SK-N-SH (cell line): Measurements from ENCODE around the gene MAML3. TPM values are rescaled to one million over a fixed set of nuclear protein-coding genes. Genes with fewer than 3 reads are reported as not detected.

Experiments used
- CTCF ChIA-PET: fragments of 300-600, 350-600 bp; formaldehyde crosslinking; extraction: SDS; loops from one replicate; lab custom pipeline; 2021; lab: Yijun Ruan, JAX
- POLR2A ChIA-PET: fragments of 350-600 bp; sonication (Branson Sonifier 250); formaldehyde crosslinking; extraction: SDS; loops from one replicate; lab custom pipeline; 2020; ENCODE audit warnings: antibody characterized with exemption, inconsistent platforms; lab: Yijun Ruan, JAX
- DNase-seq: peaks from one replicate; pipeline ENCODE4 v3.0.0; 2012
- H2AFZ ChIP-seq: fragments of 200-600 bp; sonication (generic); 2 replicates; pipeline ENCODE4 v1.8.1; 2016; ENCODE audit warnings: antibody characterized with exemption, mild to moderate bottlenecking, low read depth
- H3F3A ChIP-seq: fragments of 200-600 bp; sonication (generic); replicated peaks from 2 replicates; pipeline ENCODE3; 2016; ENCODE audit warnings: antibody characterized with exemption, mild to moderate bottlenecking; ENCODE audit not compliant: insufficient read depth
- H3K27ac ChIP-seq, 2 experiments: fragments of 200-500 bp in 1 of 2; fragments of 200-600 bp in 1 of 2; sonication (Bioruptor generic) in 1 of 2; sonication (generic), shearing (Covaris generic) in 1 of 2; 2 replicates each; pipeline versions ENCODE4 v1.5.1 to v1.6.1; 2014 to 2016; ENCODE audit warnings: low read depth in 2 of 2, inconsistent platforms in 1 of 2, low read length in 1 of 2, mild to moderate bottlenecking in 1 of 2, mixed read lengths in 1 of 2
- H3K27me3 ChIP-seq: fragments of 200-600 bp; sonication (generic), shearing (Covaris generic); 2 replicates; pipeline ENCODE4 v1.6.1; 2016; ENCODE audit warnings: mixed run types; ENCODE audit not compliant: insufficient read depth
- H3K36me3 ChIP-seq, 2 experiments: fragments of 200-500 bp in 1 of 2; fragments of 200-600 bp in 1 of 2; sonication (Bioruptor generic) in 1 of 2; sonication (generic) in 1 of 2; replicated peaks in 1 of 2; 2 replicates each; pipeline versions ENCODE3 to v1.5.1; 2014 to 2016; ENCODE audit warnings: low read length in 1 of 2, mild to moderate bottlenecking in 1 of 2; ENCODE audit not compliant: insufficient read depth in 2 of 2, control insufficient read depth in 1 of 2
- H3K4me1 ChIP-seq, 2 experiments: fragments of 200-500 bp in 1 of 2; fragments of 200-600 bp in 1 of 2; sonication (Bioruptor generic) in 1 of 2; sonication (generic), shearing (Covaris generic) in 1 of 2; 2 replicates each; pipeline versions ENCODE4 v1.5.1 to v1.6.1; 2014 to 2016; ENCODE audit warnings: low read depth in 1 of 2, low read length in 1 of 2, mixed run types in 1 of 2; ENCODE audit not compliant: insufficient read depth in 2 of 2, control insufficient read depth in 1 of 2
- H3K4me2 ChIP-seq: fragments of 200-600 bp; sonication (generic), shearing (Covaris generic); 2 replicates; pipeline ENCODE4 v1.6.1; 2017; ENCODE audit warnings: mixed run types
- H3K4me3 ChIP-seq, 2 experiments: fragments of 200-500 bp in 1 of 2; fragments of 200-600 bp in 1 of 2; sonication (Bioruptor generic) in 1 of 2; sonication (generic), shearing (Covaris generic) in 1 of 2; 2 replicates each; pipeline versions ENCODE4 v1.5.1 to v1.8.1; 2014 to 2016; ENCODE audit warnings: low read depth in 2 of 2, inconsistent platforms in 1 of 2, low read length in 1 of 2, mild to moderate bottlenecking in 1 of 2, mixed read lengths in 1 of 2, moderate library complexity in 1 of 2
- H3K79me2 ChIP-seq: fragments of 200-600 bp; sonication (generic); 2 replicates; pipeline ENCODE4 v1.8.1; 2017; ENCODE audit warnings: mild to moderate bottlenecking; ENCODE audit not compliant: insufficient read depth
- H3K9ac ChIP-seq: fragments of 200-600 bp; sonication (generic); 2 replicates; pipeline ENCODE4 v1.6.1; 2017; ENCODE audit warnings: mixed run types
- H3K9me2 ChIP-seq: fragments of 200-600 bp; sonication (generic); 2 replicates; pipeline ENCODE4 v1.6.1; 2017; ENCODE audit warnings: mixed run types
- H3K9me3 ChIP-seq: fragments of 200-600 bp; sonication (generic); 2 replicates; pipeline ENCODE4 v1.6.1; 2017; ENCODE audit warnings: mixed run types, mild to moderate bottlenecking, moderate library complexity
- H4K20me1 ChIP-seq: fragments of 200-600 bp; sonication (generic); 2 replicates; pipeline ENCODE4 v1.6.1; 2017; ENCODE audit warnings: mild to moderate bottlenecking, mixed run types; ENCODE audit not compliant: insufficient read depth
- CHD2 ChIP-seq: fragments of 150-350 bp; IDR thresholded peaks from 2 replicates; pipeline ENCODE4 v1.6.1; 2018; ENCODE audit warnings: low read length; ENCODE audit not compliant: partially characterized antibody
- ELF1 ChIP-seq: IDR thresholded peaks from 2 replicates; pipeline ENCODE4 v1.4.0; 2012
- EP300 ChIP-seq, 2 experiments: IDR thresholded peaks; 2 replicates each; pipeline versions ENCODE4 v1.4.0 to v1.6.1; 2012; ENCODE audit warnings: borderline replicate concordance in 1 of 2, low read depth in 1 of 2, low read length in 1 of 2
- EZH2phosphoT487 ChIP-seq: fragments of 200-600 bp; sonication (generic); IDR thresholded peaks from 2 replicates; pipeline ENCODE4 v1.6.1; 2017; ENCODE audit warnings: low read depth, mixed run types, mild to moderate bottlenecking, antibody characterized with exemption, moderate library complexity, borderline replicate concordance
- FOSL2 ChIP-seq: IDR thresholded peaks from 2 replicates; pipeline ENCODE4 v1.4.0; 2012; ENCODE audit warnings: low read depth, mild to moderate bottlenecking, moderate library complexity, borderline replicate concordance
- FOXJ3 ChIP-seq: sonication (generic); formaldehyde crosslinking; IDR thresholded peaks from 2 replicates; pipeline ENCODE4 v1.5.1; 2020; ENCODE audit warnings: mild to moderate bottlenecking, missing genetic modification reagents
- FOXM1 ChIP-seq: IDR thresholded peaks from 2 replicates; pipeline ENCODE4 v1.4.0; 2012; ENCODE audit warnings: low read depth, mild to moderate bottlenecking
- GATA2 ChIP-seq: sonication (generic); formaldehyde crosslinking; IDR thresholded peaks from 2 replicates; pipeline ENCODE4 v1.5.0; 2020; ENCODE audit warnings: mild to moderate bottlenecking, missing genetic modification reagents
- JUND ChIP-seq: IDR thresholded peaks from 2 replicates; pipeline ENCODE4 v1.4.0; 2012
- MEF2A ChIP-seq: IDR thresholded peaks from 2 replicates; pipeline ENCODE4 v1.4.0; 2012; ENCODE audit warnings: low read depth, borderline replicate concordance
- NFIC ChIP-seq: IDR thresholded peaks from 2 replicates; pipeline ENCODE4 v1.4.0; 2012; ENCODE audit warnings: borderline replicate concordance
- RAD21 ChIP-seq: IDR thresholded peaks from 2 replicates; pipeline ENCODE4 v1.6.1; 2012; ENCODE audit warnings: mild to moderate bottlenecking, low read length
- RCOR1 ChIP-seq: fragments of 150-350 bp; IDR thresholded peaks from 2 replicates; pipeline ENCODE4 v1.6.1; 2017; ENCODE audit warnings: antibody characterized with exemption, low read length
- RFX5 ChIP-seq: IDR thresholded peaks from 2 replicates; pipeline ENCODE4 v1.6.1; 2012; ENCODE audit warnings: mild to moderate bottlenecking, improper control_type of control experiment, low read length
- RXRA ChIP-seq: IDR thresholded peaks from 2 replicates; pipeline ENCODE4 v1.4.0; 2012; ENCODE audit warnings: low read depth, mild to moderate bottlenecking, borderline replicate concordance
- SMC3 ChIP-seq: IDR thresholded peaks from 2 replicates; pipeline ENCODE4 v1.6.1; 2012; ENCODE audit warnings: low read depth, low read length, improper control_type of control experiment
- TEAD4 ChIP-seq: IDR thresholded peaks from 2 replicates; pipeline ENCODE4 v1.4.0; 2012; ENCODE audit warnings: mild to moderate bottlenecking, borderline replicate concordance; ENCODE audit not compliant: insufficient read depth
- YY1 ChIP-seq: IDR thresholded peaks from 2 replicates; pipeline ENCODE4 v1.4.0; 2012; ENCODE audit warnings: low read depth, mild to moderate bottlenecking
- WGBS: methylation state at CpG from one replicate; pipeline ENCODE4 v1.1.6; 2017; ENCODE audit warnings: low lambda C conversion rate; 5-methylcytosine and 5-hydroxymethylcytosine counted together
- polyA plus RNA-seq, 3 experiments: library from polyadenylated mRNA; depleted of rRNA; stranded (reverse); fragments of >200 nt; gene quantifications; 2 replicates each; pipeline ENCODE4 v1.2.3, GENCODE V29; 2012
- TF ChIP-seq, protein P1 (sequence below): fragments of 200-600 bp; sonication (generic); IDR thresholded peaks from 2 replicates; pipeline ENCODE4 v1.6.1; 2017; ENCODE audit warnings: antibody characterized with exemption, mild to moderate bottlenecking, moderate library complexity
- TF ChIP-seq, protein P2 (sequence below): IDR thresholded peaks from 2 replicates; pipeline ENCODE4 v1.4.0; 2012; ENCODE audit warnings: low read depth
- TF ChIP-seq, protein P3 (sequence below): IDR thresholded peaks from 2 replicates; pipeline ENCODE4 v1.4.0; 2012; ENCODE audit warnings: low read depth, borderline replicate concordance
- TF ChIP-seq, protein P4 (sequence below): fragments of 150-350 bp; IDR thresholded peaks from 2 replicates; pipeline ENCODE4 v1.6.1; 2017; ENCODE audit warnings: antibody characterized with exemption, low read length, low read depth, borderline replicate concordance

MAML3 gene
- polyA plus RNA-seq, 1 of the 3 experiments (the other 2 are of a cell fraction): 5.3 TPM

DNA sequence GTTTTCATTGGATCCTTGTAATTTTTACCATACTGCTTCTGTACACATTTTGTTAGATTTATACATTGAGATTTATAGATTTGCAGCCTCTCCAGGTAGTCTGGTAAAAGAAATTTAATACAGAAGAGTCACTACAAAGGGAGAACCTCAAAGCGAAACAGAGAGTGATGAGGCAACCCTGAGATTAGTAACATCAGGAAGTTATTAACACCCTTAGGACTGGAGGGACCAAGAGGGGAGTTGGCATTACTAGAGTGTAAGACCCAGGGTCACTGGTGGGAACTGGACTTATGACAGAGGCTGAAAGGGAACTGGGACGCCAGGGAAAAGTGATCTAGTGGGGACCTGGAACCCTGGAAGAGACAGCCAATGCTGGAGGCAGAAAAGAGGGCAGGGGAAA, 20.6 kb upstream of the MAML3 start (continued):
- TF ChIP-seq RFX5 (no peak), YY1 (no peak), FOSL2 (no peak), SMC3 (no peak), ELF1 (no peak), CHD2 (no peak), GATA2 (CRISPR knock-in tag) (no peak), EZH2phosphoT487 (no peak), NFIC (no peak), EP300 (IDR thresholded peaks at IDR 0.05; ENCODE audit: borderline replicate concordance in 1 of 2, low read depth in 1 of 2, low read length in 1 of 2) (no peak)
- TF ChIP-seq, protein P1, sequence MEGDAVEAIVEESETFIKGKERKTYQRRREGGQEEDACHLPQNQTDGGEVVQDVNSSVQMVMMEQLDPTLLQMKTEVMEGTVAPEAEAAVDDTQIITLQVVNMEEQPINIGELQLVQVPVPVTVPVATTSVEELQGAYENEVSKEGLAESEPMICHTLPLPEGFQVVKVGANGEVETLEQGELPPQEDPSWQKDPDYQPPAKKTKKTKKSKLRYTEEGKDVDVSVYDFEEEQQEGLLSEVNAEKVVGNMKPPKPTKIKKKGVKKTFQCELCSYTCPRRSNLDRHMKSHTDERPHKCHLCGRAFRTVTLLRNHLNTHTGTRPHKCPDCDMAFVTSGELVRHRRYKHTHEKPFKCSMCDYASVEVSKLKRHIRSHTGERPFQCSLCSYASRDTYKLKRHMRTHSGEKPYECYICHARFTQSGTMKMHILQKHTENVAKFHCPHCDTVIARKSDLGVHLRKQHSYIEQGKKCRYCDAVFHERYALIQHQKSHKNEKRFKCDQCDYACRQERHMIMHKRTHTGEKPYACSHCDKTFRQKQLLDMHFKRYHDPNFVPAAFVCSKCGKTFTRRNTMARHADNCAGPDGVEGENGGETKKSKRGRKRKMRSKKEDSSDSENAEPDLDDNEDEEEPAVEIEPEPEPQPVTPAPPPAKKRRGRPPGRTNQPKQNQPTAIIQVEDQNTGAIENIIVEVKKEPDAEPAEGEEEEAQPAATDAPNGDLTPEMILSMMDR: no peak

DNA sequence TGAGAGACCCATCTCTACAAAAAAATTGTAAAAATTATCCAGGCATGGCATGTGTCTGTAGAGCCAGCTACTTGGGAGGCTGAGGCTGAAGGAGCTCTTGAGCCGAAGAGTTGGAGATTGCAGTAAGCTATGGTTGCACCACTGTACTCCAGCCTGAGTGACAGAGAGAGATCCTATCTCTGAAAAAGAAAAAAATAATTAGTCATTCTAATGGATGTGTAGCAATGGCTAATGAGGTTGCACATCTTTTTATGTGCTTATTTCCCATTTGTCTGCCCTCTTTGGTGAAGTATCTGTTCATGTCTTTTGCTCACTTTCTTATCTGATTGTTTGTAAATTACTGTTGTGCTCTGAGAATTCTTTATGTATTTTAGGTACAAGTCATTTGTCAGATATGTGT, 19.0 kb upstream of the MAML3 start:
- H3K4me2 ChIP-seq: no peak overlapping the region
- H3F3A ChIP-seq: no peaks in the 10 kb centered on the region
- no peaks in the 10 kb centered on the region for H3K27me3 ChIP-seq
- TF ChIP-seq MEF2A (no peak), NFIC (no peak), FOXM1 (no peak), YY1 (no peak), ELF1 (no peak), GATA2 (CRISPR knock-in tag) (no peak), JUND (no peak), RCOR1 (no peak), SMC3 (no peak), FOSL2 (no peak), RAD21 (no peak), RXRA (no peak), TEAD4 (no peak), FOXJ3 (CRISPR knock-in tag) (no peak)
- TF ChIP-seq, protein P2, sequence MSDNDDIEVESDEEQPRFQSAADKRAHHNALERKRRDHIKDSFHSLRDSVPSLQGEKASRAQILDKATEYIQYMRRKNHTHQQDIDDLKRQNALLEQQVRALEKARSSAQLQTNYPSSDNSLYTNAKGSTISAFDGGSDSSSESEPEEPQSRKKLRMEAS: no peak
- TF ChIP-seq, protein P3, sequence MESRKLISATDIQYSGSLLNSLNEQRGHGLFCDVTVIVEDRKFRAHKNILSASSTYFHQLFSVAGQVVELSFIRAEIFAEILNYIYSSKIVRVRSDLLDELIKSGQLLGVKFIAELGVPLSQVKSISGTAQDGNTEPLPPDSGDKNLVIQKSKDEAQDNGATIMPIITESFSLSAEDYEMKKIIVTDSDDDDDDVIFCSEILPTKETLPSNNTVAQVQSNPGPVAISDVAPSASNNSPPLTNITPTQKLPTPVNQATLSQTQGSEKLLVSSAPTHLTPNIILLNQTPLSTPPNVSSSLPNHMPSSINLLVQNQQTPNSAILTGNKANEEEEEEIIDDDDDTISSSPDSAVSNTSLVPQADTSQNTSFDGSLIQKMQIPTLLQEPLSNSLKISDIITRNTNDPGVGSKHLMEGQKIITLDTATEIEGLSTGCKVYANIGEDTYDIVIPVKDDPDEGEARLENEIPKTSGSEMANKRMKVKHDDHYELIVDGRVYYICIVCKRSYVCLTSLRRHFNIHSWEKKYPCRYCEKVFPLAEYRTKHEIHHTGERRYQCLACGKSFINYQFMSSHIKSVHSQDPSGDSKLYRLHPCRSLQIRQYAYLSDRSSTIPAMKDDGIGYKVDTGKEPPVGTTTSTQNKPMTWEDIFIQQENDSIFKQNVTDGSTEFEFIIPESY: no peak
- TF ChIP-seq, protein P4, sequence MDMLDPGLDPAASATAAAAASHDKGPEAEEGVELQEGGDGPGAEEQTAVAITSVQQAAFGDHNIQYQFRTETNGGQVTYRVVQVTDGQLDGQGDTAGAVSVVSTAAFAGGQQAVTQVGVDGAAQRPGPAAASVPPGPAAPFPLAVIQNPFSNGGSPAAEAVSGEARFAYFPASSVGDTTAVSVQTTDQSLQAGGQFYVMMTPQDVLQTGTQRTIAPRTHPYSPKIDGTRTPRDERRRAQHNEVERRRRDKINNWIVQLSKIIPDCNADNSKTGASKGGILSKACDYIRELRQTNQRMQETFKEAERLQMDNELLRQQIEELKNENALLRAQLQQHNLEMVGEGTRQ: no peak
- TF ChIP-seq, protein P1: no peak
- H2AFZ ChIP-seq: no peak overlapping the region
- H3K4me3 ChIP-seq: no peak overlapping the region
- ChIA-PET CTCF (interaction anchor here (0.7 kb wide), 1 partner anchor 538 kb away, joined by 4 read pairs; no protein-coding TSS in a partner anchor), POLR2A (no interaction called here)
- no peak for DNase-seq
- H3K36me3 ChIP-seq: no peaks in the 10 kb centered on the region
- H3K9ac ChIP-seq: no peak overlapping the region
- no peaks in the 10 kb centered on the region for H4K20me1 ChIP-seq
- H3K4me1 ChIP-seq: no peaks in the 10 kb centered on the region; a peak in 1 of 4 replicates
- no peak overlapping the region for H3K27ac ChIP-seq
- no peaks in the 10 kb centered on the region for H3K79me2 ChIP-seq
- no peaks in the 10 kb centered on the region for H3K9me2 ChIP-seq
- whole genome bisulfite sequencing: 100% methylated on average over 1 of the region's 1 CpG
- no peaks in the 10 kb centered on the region for H3K9me3 ChIP-seq
